ENCODE measurements around the gene PEDS1. TPM values are rescaled to one million over a fixed set of nuclear protein-coding genes. Genes with fewer than 3 reads are reported as not detected.

PEDS1 gene
- total and polyA plus RNA-seq, 2 of the 13 experiments (the other 11 are each of a cell fraction or from before 2014, with no cell fraction given): 30.5 to 93.9 TPM

GRCh38 chr20:50110141-50111047, 43.1 kb downstream of the PEDS1 start (continued):
- TF ChIP-seq ZMYM2 (CRISPR knock-in tag; IDR thresholded peaks at IDR 0.05): peak; percentile 67; the same call in 1 of the 2 replicates
- TF ChIP-seq CHD4 (IDR thresholded peaks at IDR 0.05; ENCODE audit: borderline replicate concordance, low read length): peak; percentile 81
- no peak for TF ChIP-seq JUNB (CRISPR knock-in tag; IDR thresholded peaks at IDR 0.05; ENCODE audit: borderline replicate concordance)
- TF ChIP-seq SPEN (CRISPR knock-in tag; IDR thresholded peaks at IDR 0.05; ENCODE audit: low read depth): no peak
- no peak for TF ChIP-seq ZBTB4 (CRISPR knock-in tag; IDR thresholded peaks at IDR 0.05; ENCODE audit: borderline replicate concordance)
- TF ChIP-seq ARHGAP35 (CRISPR knock-in tag; IDR thresholded peaks at IDR 0.05; ENCODE audit: borderline replicate concordance): no peak
- no peak for TF ChIP-seq POGZ (CRISPR knock-in tag; IDR thresholded peaks at IDR 0.05)
- no peak for TF ChIP-seq TIGD3 (CRISPR knock-in tag; IDR thresholded peaks at IDR 0.05; ENCODE audit: borderline replicate concordance)
- no peak for TF ChIP-seq ZNF772 (CRISPR knock-in tag; IDR thresholded peaks at IDR 0.05)
- TF ChIP-seq ZNF652 (CRISPR knock-in tag; IDR thresholded peaks at IDR 0.05; ENCODE audit: borderline replicate concordance, low read depth): no peak
- TF ChIP-seq HMGXB4 (CRISPR knock-in tag; IDR thresholded peaks at IDR 0.05; ENCODE audit: borderline replicate concordance in 1 of 2, low read depth in 1 of 2): no peak
- TF ChIP-seq HCFC1 (IDR thresholded peaks at IDR 0.05; ENCODE audit: low read depth, low read length): no peak
- TF ChIP-seq ZNF329 (CRISPR knock-in tag; IDR thresholded peaks at IDR 0.05; ENCODE audit: low read depth): no peak
- peak; percentile 90 for TF ChIP-seq ZNF710 (CRISPR knock-in tag; IDR thresholded peaks at IDR 0.05; ENCODE audit: borderline replicate concordance)
- TF ChIP-seq TOPORS (CRISPR knock-in tag; IDR thresholded peaks at IDR 0.05): no peak
- no peak for TF ChIP-seq ZNF335 (CRISPR knock-in tag; IDR thresholded peaks at IDR 0.05)
- no peak for TF ChIP-seq FOSL1 (CRISPR knock-in tag; IDR thresholded peaks at IDR 0.05; ENCODE audit: borderline replicate concordance)
- peak; percentile 86 for TF ChIP-seq ZNF3 (CRISPR knock-in tag; IDR thresholded peaks at IDR 0.05)
- no peak for TF ChIP-seq ZNF546 (CRISPR knock-in tag; conservative IDR thresholded peaks at IDR 0.05)
- TF ChIP-seq ZNF232 (CRISPR knock-in tag; IDR thresholded peaks at IDR 0.05; ENCODE audit: borderline replicate concordance): no peak
- no peak for TF ChIP-seq ZNF841 (CRISPR knock-in tag; IDR thresholded peaks at IDR 0.05; ENCODE audit: borderline replicate concordance)

Measured in HepG2 (cell line).